GM12878 (cell line): Measurements from ENCODE around the gene IGFBP2. TPM values are rescaled to one million over a fixed set of nuclear protein-coding genes. Genes with fewer than 3 reads are reported as not detected.

Experiments used
- ATAC-seq: fragments of 200-7000 bp; cut with Tn5 transposase; 3 replicates; pipeline ENCODE4 v1.9.1; 2020; ENCODE audit warnings: mild to moderate bottlenecking, moderate library complexity
- BruUV-seq: library from RNA; stranded (reverse); fragments of 400-500 nt; replicated peaks from 2 replicates; lab custom pipeline; 2021; lab: Mats Ljungman, UMichigan
- CTCF ChIA-PET: fragments of 300-600 bp; sonication (Branson Sonifier 250); formaldehyde crosslinking; extraction: SDS; loops from one replicate; lab custom pipeline; 2021; ENCODE audit warnings: inconsistent platforms; lab: Yijun Ruan, JAX
- POLR2A ChIA-PET: fragments of 350-600 bp; formaldehyde crosslinking; extraction: SDS; loops from one replicate; lab custom pipeline; 2021; ENCODE audit warnings: inconsistent platforms; lab: Charles Lee
- RAD21 ChIA-PET: fragments of 300-600 bp; sonication (Branson Sonifier 250); formaldehyde crosslinking; loops from one replicate; lab custom pipeline; 2023; ENCODE audit warnings: antibody characterized with exemption; ENCODE audit not compliant: unreplicated experiment; lab: Charles Lee
- SMC1A ChIA-PET: fragments of 300-600 bp; sonication (Branson Sonifier 250); formaldehyde crosslinking; loops from one replicate; lab custom pipeline; 2023; ENCODE audit not compliant: unreplicated experiment, uncharacterized antibody; lab: Charles Lee
- DNase-seq: peaks from one replicate; pipeline ENCODE4 v3.0.0-alpha.2; 2011; ENCODE audit warnings: low read depth, low spot score
- FAIRE-seq: peaks from 3 replicates; lab custom pipeline; 2011; peaks lifted over from hg19 to GRCh38; lab: Jason Lieb, UNC
- H2AFZ ChIP-seq: 2 replicates; pipeline ENCODE4 v1.6.0; 2011; ENCODE audit warnings: low read depth, low read length, control low read depth; ENCODE audit not compliant: control insufficient read depth
- H3K27ac ChIP-seq: 2 replicates; pipeline ENCODE4 v1.5.1; 2011; ENCODE audit warnings: control low read depth; ENCODE audit not compliant: control insufficient read depth, insufficient read depth
- H3K27me3 ChIP-seq, 2 experiments: replicated peaks in 1 of 2; 2 replicates each; pipeline versions ENCODE4 v1.6.0 to v1.6.1; 2011; ENCODE audit warnings: low read length in 1 of 2; ENCODE audit not compliant: control insufficient read depth in 2 of 2, insufficient read depth in 2 of 2
- H3K36me3 ChIP-seq, 2 experiments: 2 replicates each; pipeline ENCODE4 v1.5.1; 2011; ENCODE audit warnings: low read length in 1 of 2; ENCODE audit not compliant: control insufficient read depth in 2 of 2, insufficient read depth in 2 of 2
- H3K4me1 ChIP-seq: 2 replicates; pipeline ENCODE4 v1.6.1; 2011; ENCODE audit warnings: mild to moderate bottlenecking, low read length, moderate library complexity, mixed read lengths; ENCODE audit not compliant: control insufficient read depth, insufficient read depth
- H3K4me2 ChIP-seq: 2 replicates; pipeline ENCODE4 v1.6.0; 2011; ENCODE audit warnings: control low read depth; ENCODE audit not compliant: control insufficient read depth, insufficient read depth
- H3K4me3 ChIP-seq: fragments of 200-600 bp; sonication (generic); 2 replicates; pipeline ENCODE4 v1.5.1; 2016
- H3K79me2 ChIP-seq: 2 replicates; pipeline ENCODE4 v1.6.0; 2011; ENCODE audit warnings: low read length; ENCODE audit not compliant: control insufficient read depth, insufficient read depth
- H3K9ac ChIP-seq: 2 replicates; pipeline ENCODE4 v1.8.0; 2011; ENCODE audit warnings: low read length, control low read depth, mixed read lengths; ENCODE audit not compliant: control insufficient read depth, insufficient read depth
- H3K9me3 ChIP-seq: replicated peaks from 3 replicates; pipeline ENCODE4 v1.5.1; 2011; ENCODE audit warnings: mild to moderate bottlenecking, low read length; ENCODE audit not compliant: control insufficient read depth, insufficient read depth
- H4K20me1 ChIP-seq: 2 replicates; pipeline ENCODE4 v1.6.0; 2011; ENCODE audit not compliant: control insufficient read depth, insufficient read depth
- KDM1A ChIP-seq: fragments of 200-600 bp; sonication (generic); IDR thresholded peaks from 2 replicates; pipeline ENCODE4 v1.6.1; 2016; ENCODE audit warnings: borderline replicate concordance
- NR2C2 ChIP-seq: IDR thresholded peaks from 2 replicates; pipeline ENCODE4 v1.6.1; 2011; ENCODE audit warnings: borderline replicate concordance, low read depth; ENCODE audit not compliant: control insufficient read depth, insufficient read length
- NR2F1 ChIP-seq: fragments of 450-650 bp; conservative IDR thresholded peaks from 2 replicates; pipeline ENCODE4 v1.6.1; 2017; ENCODE audit warnings: mild to moderate bottlenecking
- PAX8 ChIP-seq: fragments of 450-650 bp; IDR thresholded peaks from 2 replicates; pipeline ENCODE4 v1.6.1; 2017; ENCODE audit warnings: mild to moderate bottlenecking, moderate library complexity
- RAD21 ChIP-seq: IDR thresholded peaks from 2 replicates; pipeline ENCODE4 v1.6.1; 2011; ENCODE audit warnings: mild to moderate bottlenecking, low read depth, low read length, moderate library complexity; ENCODE audit not compliant: insufficient read depth
- STAT1 ChIP-seq: fragments of 450-650 bp; conservative IDR thresholded peaks from 2 replicates; pipeline ENCODE4 v1.6.1; 2014; ENCODE audit warnings: antibody characterized with exemption, mild to moderate bottlenecking
- STAT3 ChIP-seq: IDR thresholded peaks from 2 replicates; pipeline ENCODE4 v1.6.1; 2011; ENCODE audit warnings: low read depth, low read length, improper control_type of control experiment
- WGBS: methylation state at CpG from one replicate; pipeline ENCODE4 v1.1.6; 2016; ENCODE audit warnings: low lambda C conversion rate; ENCODE audit not compliant: insufficient replicate concordance, insufficient coverage; ENCODE audit errors: missing lambda C conversion rate; 5-methylcytosine and 5-hydroxymethylcytosine counted together
- in situ Hi-C: fragments of 300-500 bp; cut with MboI; formaldehyde crosslinking; loops from 9 replicates; pipeline ENCODE4 v1.14.3; 2018; ENCODE audit warnings: mixed read lengths
- intact Hi-C: fragments of 100-400 bp; cut with micrococcal nuclease; formaldehyde crosslinking; loops from one replicate; pipeline ENCODE4 v1.14.2; 2022; ENCODE audit not compliant: unreplicated experiment
- polyA plus RNA-seq, 11 experiments: library from polyadenylated mRNA; depleted of rRNA in 4 of 11; unstranded in 6 of 11; stranded (reverse) in 5 of 11; fragments of >200 nt; fragmentation: Nextera tagmentation in 4 of 11; fragmentation: Illumina TruSeq in 1 of 11; extraction: Ambion mirVana in 4 of 11; extraction: Trizol in 1 of 11; gene quantifications; 1 replicate in 1 of 11; 2 replicates in 10 of 11; pipeline versions ENCODE4 v1.2.1 to v1.2.3, GENCODE V29; 2011 to 2016; ENCODE audit warnings: inconsistent platforms in 2 of 11, missing spikeins in 2 of 11, low read depth in 1 of 11
- total RNA-seq, 4 experiments: library from RNA; depleted of rRNA in 3 of 4; stranded (reverse); fragments of >200 nt in 3 of 4; fragmentation: Illumina TruSeq in 1 of 4; extraction: Trizol in 1 of 4; gene quantifications; 2 replicates each; pipeline versions ENCODE4 v1.2.1 to v1.2.3, GENCODE V29; 2013 to 2021
- TF ChIP-seq, protein P1 (sequence below): fragments of 450-650 bp; IDR thresholded peaks from 2 replicates; pipeline ENCODE4 v1.6.1; 2017; ENCODE audit warnings: mild to moderate bottlenecking

Gene IGFBP2
- total and polyA plus RNA-seq, 10 of the 15 experiments (the other 5 are each of a cell fraction or from before 2014, with no cell fraction given), result 0.11 to 1.5 (median 0.38) TPM; not detected in 5

DNA sequence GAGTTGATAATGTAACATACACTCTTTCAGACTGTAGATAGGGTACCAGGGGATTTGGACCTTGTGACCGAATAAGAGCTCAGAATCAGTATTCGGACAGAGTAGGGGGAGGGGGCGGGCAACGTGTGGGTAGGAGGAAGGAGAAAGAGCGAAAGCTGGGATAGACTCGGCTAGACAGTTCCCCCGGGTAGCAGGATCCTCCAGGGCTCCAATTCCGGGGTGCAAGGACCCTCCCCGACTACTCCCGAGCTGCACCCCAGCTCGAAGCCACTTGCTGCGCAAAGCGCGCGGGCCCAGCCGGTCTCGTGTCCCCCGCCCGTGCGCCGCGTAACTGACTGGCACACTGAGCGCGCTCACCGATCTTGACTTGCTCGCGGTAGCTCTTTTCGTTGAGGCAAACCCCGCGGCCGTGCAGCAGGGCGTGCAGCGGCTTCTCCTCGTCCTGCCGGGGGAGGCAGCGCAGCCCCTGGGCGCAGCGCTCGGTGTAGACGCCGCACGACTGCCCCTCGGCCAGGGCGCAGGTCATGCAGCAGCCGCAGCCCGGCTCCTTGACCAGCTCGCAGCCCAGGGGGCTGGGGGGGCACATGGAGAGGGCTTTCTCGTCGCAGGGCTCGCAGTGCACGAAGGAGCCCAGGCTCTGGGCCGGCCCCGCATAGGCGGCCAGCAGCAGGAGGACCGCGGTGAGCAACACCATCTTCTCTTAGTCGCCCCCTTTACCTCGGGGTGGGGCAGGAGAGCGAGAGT is 61.0 kb downstream of the IGFBP2 start:
- RAD21 ChIA-PET, result interaction anchor here (0.7 kb wide), 1 partner anchor 10 kb away, joined by 3 read pairs; no protein-coding TSS in a partner anchor
- no peaks in the 10 kb centered on the region for H3K36me3 ChIP-seq
- no peaks in the 10 kb centered on the region for H4K20me1 ChIP-seq
- no peaks in the 10 kb centered on the region for H3K79me2 ChIP-seq
- intact Hi-C loops, result loop anchor here (10.0 kb wide), 1 partner anchor 531 kb away; no protein-coding TSS in a partner anchor
- TF ChIP-seq RAD21 (no peak), NR2C2 (no peak), NR2F1 (no peak), STAT3 (no peak), STAT1 (no peak), KDM1A (no peak), PAX8 (no peak)
- TF ChIP-seq, protein P1, sequence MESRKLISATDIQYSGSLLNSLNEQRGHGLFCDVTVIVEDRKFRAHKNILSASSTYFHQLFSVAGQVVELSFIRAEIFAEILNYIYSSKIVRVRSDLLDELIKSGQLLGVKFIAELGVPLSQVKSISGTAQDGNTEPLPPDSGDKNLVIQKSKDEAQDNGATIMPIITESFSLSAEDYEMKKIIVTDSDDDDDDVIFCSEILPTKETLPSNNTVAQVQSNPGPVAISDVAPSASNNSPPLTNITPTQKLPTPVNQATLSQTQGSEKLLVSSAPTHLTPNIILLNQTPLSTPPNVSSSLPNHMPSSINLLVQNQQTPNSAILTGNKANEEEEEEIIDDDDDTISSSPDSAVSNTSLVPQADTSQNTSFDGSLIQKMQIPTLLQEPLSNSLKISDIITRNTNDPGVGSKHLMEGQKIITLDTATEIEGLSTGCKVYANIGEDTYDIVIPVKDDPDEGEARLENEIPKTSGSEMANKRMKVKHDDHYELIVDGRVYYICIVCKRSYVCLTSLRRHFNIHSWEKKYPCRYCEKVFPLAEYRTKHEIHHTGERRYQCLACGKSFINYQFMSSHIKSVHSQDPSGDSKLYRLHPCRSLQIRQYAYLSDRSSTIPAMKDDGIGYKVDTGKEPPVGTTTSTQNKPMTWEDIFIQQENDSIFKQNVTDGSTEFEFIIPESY, result no peak
- TF ChIP-seq, all 136 proteins: peak for 0
- ChIA-PET CTCF (no interaction called here), SMC1A (no interaction called here), POLR2A (interaction anchor here (0.6 to 0.7 kb wide), 2 partner anchors 83 to 195 kb away, joined by 6 read pairs; partner anchors contain the start of gene RPL37A)
- H3K9ac ChIP-seq, result no peak overlapping the region
- H3K9me3 ChIP-seq, result no peaks in the 10 kb centered on the region
- H3K27me3 ChIP-seq, result peaks cover 12 to 16% of the 10 kb centered on the region in 2 experiments
- no peak for ATAC-seq
- H2AFZ ChIP-seq, result no peak overlapping the region
- no peak for DNase-seq
- 14% methylated on average over 57 of the region's 59 CpGs for WGBS
- no peak overlapping the region for H3K4me2 ChIP-seq
- H3K27ac ChIP-seq, result no peak overlapping the region
- H3K4me1 ChIP-seq, result no peaks in the 10 kb centered on the region
- in situ Hi-C loops, result no loop called here
- no TSS peak for BruUV-seq
- H3K4me3 ChIP-seq, result no peak overlapping the region
- no peak for FAIRE-seq
